Measurements from ENCODE around the gene C1QTNF3. TPM values are rescaled to one million over a fixed set of nuclear protein-coding genes. Genes with fewer than 3 reads are reported as not detected.
A peak's percentile ranks its signal among the peaks of the same experiment; 100 is the strongest.

The C1QTNF3 gene
- total RNA-seq, 1 donor from 2014 or later: 1.9 TPM

GRCh38 chr5:34002629-34003328 lies 40.2 kb downstream of the C1QTNF3 start:
- no peak for ATAC-seq

GRCh38 chr5:34001241-34001841 lies 41.7 kb downstream of the C1QTNF3 start:
- DNase-seq (ENCODE audit: low spot score) (peak; percentile 80), ATAC-seq (peak; percentile 63)

More at GRCh38 chr5:34002629-34003328, 40.2 kb downstream of the C1QTNF3 start:
- no peak for DNase-seq (ENCODE audit: low spot score)

- ATAC-seq (peak; percentile 4), DNase-seq (ENCODE audit: low spot score) (no peak)
These were observed 43.0 kb downstream of the C1QTNF3 start for GRCh38 chr5:33999978-34000377.

GRCh38 chr5:33997331-33997983 lies 45.6 kb downstream of the C1QTNF3 start:
- DNase-seq (ENCODE audit: low spot score) (peak; percentile 84), ATAC-seq (peak; percentile 90)

- DNase-seq (ENCODE audit: low spot score) (no peak), ATAC-seq (no peak)
These were observed 47.1 kb downstream of the C1QTNF3 start for GRCh38 chr5:33995865-33996264.

- DNase-seq (ENCODE audit: low spot score) (no peak), ATAC-seq (peak; percentile 32)
These were observed 48.2 kb downstream of the C1QTNF3 start for GRCh38 chr5:33994845-33995244.

- no peak for ATAC-seq
These were observed 50.1 kb downstream of the C1QTNF3 start for GRCh38 chr5:33992864-33993263.

GRCh38 chr5:33985447-33985846 lies 57.6 kb downstream of the C1QTNF3 start:
- no peak for DNase-seq (ENCODE audit: low spot score)
- no peak for ATAC-seq

More at GRCh38 chr5:33992864-33993263, 50.1 kb downstream of the C1QTNF3 start:
- DNase-seq (ENCODE audit: low spot score): no peak

GRCh38 chr5:33984671-33985124 lies 58.3 kb downstream of the C1QTNF3 start, which contains the start of gene SLC45A2:
TSS of gene SLC45A2 (minus strand) at chr5:33984693. CDS start at chr5:33984583, 110 bp downstream.
- ATAC-seq (peak; percentile 47), DNase-seq (ENCODE audit: low spot score) (no peak)

GRCh38 chr5:33984178-33984577 lies 58.8 kb downstream of the C1QTNF3 start:
- ATAC-seq (peak; percentile 41), DNase-seq (ENCODE audit: low spot score) (no peak)

GRCh38 chr5:33981408-33982162 lies 61.4 kb downstream of the C1QTNF3 start:
- no peak for DNase-seq (ENCODE audit: low spot score)
- no peak for ATAC-seq

- ATAC-seq: no peak
- no peak for DNase-seq (ENCODE audit: low spot score)
These were observed 63.0 kb downstream of the C1QTNF3 start for GRCh38 chr5:33980030-33980429.

- DNase-seq (ENCODE audit: low spot score): no peak
- ATAC-seq: no peak
These were observed 64.7 kb downstream of the C1QTNF3 start for GRCh38 chr5:33978306-33978705.

- no peak for ATAC-seq
- no peak for DNase-seq (ENCODE audit: low spot score)
These were observed 66.7 kb downstream of the C1QTNF3 start for GRCh38 chr5:33976307-33976706.

GRCh38 chr5:33975852-33976251 lies 67.2 kb downstream of the C1QTNF3 start:
- DNase-seq (ENCODE audit: low spot score) (no peak), ATAC-seq (no peak)

- DNase-seq (ENCODE audit: low spot score): no peak
- no peak for ATAC-seq
These were observed 69.7 kb downstream of the C1QTNF3 start for GRCh38 chr5:33973271-33973670.

GRCh38 chr5:33969572-33970452 lies 73.2 kb downstream of the C1QTNF3 start:
- peak; percentile 77 for ATAC-seq
- DNase-seq (ENCODE audit: low spot score): no peak

- ATAC-seq (peak; percentile 29), DNase-seq (ENCODE audit: low spot score) (no peak)
These were observed 74.6 kb downstream of the C1QTNF3 start for GRCh38 chr5:33968211-33969005.
